HG03060 (cell line): Measurements from ENCODE around the gene PLEK2.
"Not testable (repeated sequence)": the region's sequence is repeated elsewhere in the genome, so short reads cannot be mapped to it uniquely, and the experiment has no call there.

ENCODE experiments used
- ATAC-seq: cut with Tn5 transposase; IDR thresholded peaks from one replicate; pipeline ENCODE4 v1.9.1; 2021; ENCODE audit warnings: low read depth, moderate number of reproducible peaks; ENCODE audit not compliant: unreplicated experiment

PLEK2 gene

GRCh38 chr14:67429510-67430205 is 17.7 kb upstream of the PLEK2 start:
- no peak for ATAC-seq

DNA sequence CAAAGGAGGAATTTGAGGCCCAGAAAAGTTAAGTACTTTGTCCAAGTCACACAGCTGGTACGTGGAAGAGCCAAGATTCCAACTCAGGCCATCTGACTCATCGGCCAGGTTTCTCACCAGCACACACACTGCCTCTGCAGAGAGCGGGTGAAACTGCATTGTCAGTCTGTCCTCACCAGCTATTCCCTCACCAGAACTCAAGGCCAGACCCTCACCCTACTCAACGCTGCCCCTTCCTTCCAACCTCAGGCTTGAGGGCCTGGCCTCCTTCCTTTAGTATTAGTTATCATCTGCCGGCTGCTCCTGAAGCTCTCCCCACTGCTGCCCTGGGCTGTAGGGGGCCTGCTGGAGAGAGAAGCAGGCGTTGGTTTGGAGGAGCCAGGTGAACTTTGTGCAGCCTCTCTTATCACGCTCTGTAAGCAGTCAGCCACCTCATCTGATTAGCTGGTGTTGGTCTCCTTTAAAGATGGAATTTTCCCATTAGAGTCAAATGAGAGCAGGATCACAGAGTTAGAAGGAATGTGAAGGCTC is 16.6 kb upstream of the PLEK2 start:
- no peak for ATAC-seq

- ATAC-seq: no peak
These were observed 15.1 kb upstream of the PLEK2 start for GRCh38 chr14:67426983-67427606.

DNA sequence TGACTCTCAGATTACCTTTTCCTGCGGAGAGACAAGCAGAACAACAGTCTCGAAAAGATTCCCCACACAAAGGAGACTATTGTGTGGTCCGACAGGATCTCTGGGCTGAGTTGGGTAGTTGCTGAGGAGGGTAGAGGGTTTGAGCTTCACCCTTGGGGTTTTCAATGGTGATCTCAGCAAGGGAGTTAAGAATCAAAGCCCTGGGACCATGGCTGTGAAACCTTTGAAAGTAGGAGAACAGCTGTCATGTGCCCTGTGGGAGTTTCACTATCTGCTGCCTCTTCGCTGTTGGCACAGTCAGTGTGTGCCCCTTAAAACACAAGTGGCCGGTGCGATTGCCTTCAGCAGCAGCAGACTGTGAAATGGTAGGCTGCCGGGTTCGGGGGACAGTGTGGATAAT is 14.2 kb upstream of the PLEK2 start:
- ATAC-seq: no peak

GRCh38 chr14:67425608-67426007 is 13.6 kb upstream of the PLEK2 start:
- ATAC-seq: no peak

DNA sequence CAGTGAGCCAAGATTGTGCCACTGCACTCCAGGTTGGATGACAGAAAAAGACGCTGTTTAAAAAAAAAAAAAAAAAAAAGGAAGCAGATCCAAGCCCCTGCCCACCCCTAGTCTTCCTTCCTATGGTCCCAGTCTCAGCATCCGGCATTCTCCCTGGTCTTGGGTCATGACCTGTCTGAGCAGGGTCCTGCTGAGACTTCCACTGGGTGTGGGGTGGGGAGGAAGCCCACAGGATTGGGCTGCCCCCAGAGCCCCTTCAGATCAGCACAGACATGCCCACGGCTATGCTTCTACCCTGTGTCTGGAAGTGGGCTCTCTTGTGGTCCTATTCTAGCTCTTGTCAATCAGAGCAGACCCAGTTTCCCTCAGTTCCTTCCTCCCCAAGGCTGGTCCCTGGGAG is 12.6 kb upstream of the PLEK2 start:
- ATAC-seq: no peak

GRCh38 chr14:67423424-67423823 is 11.5 kb upstream of the PLEK2 start:
- no peak for ATAC-seq

GRCh38 chr14:67421356-67422224 is 9.6 kb upstream of the PLEK2 start:
- ATAC-seq: no peak

DNA sequence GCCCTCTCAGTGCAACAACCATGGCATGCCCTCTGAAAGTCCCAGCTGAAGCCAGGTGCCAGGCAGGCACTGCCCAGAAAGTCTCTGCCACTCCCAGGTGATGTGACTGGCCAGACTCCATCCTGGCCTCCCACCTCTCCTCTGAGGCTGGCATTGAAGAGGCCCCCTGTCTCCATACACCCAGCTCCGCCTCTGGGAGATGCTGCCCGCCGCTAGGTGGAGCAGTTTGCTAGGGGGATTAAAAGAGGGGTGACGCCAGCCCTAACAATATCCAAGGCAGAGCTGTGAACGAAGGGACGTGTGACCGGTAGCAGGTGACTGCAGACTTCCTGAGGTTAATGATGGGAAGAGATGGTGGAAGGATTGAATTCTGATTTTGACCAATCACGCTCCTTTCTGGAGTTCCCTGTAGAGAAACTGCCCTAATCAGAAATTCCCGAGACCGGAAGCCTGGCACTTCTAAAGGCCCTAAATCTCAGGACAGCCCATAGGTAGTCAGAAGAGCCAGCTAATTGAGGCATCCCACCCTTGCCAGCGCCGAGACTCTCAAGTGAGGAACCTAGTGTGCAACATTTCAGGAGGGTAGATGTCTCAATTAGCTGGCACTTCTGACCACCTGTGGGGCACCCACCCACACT is 8.3 kb upstream of the PLEK2 start:
- no peak for ATAC-seq

DNA sequence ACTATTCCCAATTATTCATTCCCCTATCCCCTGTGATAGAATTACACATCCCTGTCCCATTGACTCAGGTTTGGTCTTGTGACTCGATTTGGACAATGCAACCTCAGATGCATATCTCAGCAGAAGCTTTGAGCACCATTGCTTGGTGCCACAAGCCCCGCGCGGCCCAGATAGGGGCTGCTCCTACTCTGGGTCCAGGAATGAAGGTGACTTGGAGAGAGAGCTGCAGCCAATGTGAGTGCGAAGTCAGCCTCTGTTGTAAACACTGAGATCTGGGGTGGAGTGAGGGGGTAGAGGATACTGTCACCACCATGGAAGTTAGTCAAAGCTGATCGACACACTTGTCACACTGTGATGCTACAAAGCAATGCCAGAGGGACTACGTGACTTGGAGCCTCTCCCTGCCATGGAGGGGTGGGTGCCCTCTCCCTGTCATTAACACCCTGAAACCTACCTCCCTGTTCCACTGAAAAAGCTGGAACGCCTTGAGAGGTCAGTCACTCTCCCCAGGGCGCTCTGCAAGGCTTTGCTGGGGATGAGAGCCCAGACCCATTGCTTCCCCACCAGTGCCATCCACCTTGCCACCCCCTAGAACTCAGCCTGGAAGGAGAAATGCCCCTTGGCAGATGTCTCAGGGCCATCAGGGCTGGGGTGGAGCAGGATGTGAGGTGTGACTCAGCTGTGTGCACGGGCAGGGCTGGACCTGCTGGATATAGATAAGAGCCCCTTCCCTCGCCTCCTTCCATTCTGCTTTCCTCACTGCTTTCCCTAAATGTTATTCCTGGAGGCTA is 6.6 kb upstream of the PLEK2 start:
- ATAC-seq: no peak

DNA sequence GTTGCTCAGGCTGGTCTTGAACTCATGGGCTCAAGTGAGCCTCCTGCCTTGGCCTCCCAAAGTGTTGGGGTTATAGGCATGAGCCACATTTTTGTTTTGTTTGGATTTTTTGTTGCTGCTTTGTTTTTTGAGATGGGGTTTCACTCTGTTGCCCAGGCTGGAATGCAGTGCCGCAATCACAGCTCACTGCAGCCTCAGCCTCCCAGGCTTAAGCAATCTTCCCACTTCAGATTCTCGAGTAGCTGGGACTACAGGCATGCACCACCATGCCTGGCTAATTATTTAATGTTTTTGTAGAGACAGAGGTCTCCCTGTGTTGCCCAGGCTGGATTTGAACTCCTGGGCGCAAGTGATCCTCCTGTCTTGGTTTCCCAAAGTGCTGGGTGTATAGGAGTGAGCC is 5.7 kb upstream of the PLEK2 start:
- ATAC-seq: no peak

DNA sequence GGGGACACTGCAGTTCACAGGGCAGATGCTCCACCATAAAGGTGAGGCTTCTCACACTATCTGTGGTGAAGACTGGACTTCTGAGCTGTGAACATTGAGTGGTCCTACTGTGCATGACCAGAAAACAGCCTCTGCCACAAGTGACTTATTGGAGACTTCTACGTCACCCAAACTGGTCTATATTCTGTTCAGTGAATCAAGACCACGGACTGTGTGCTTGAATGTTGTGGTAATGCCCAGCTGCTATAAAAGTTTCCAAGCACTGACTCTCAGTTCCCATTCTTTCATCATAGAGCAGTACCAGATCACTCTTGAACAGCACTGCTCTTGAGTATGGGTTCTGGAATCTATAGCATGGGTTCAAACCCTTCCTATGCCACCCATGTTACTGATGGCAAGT is 4.8 kb upstream of the PLEK2 start:
- no peak for ATAC-seq

GRCh38 chr14:67416085-67416484 is 4.1 kb upstream of the PLEK2 start:
- ATAC-seq: no peak

DNA sequence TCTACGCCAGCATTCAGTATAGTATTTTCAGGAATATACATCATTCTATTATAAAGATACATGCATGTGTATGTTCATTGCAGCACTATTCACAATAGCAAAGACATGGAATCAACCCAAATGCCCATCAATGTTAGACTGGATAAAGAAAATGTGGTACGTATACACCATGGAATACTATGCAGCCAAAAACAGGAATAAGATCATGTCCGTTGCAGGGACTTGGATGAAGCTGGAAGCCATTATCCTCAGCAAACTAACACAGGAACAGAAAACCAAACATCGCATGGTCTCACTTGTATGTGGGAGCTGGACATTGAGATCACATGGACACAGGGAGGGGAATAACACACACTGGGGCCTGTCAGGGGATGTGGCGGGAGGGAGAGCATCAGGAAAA is 3.6 kb upstream of the PLEK2 start:
- not testable (repeated sequence) for ATAC-seq

DNA sequence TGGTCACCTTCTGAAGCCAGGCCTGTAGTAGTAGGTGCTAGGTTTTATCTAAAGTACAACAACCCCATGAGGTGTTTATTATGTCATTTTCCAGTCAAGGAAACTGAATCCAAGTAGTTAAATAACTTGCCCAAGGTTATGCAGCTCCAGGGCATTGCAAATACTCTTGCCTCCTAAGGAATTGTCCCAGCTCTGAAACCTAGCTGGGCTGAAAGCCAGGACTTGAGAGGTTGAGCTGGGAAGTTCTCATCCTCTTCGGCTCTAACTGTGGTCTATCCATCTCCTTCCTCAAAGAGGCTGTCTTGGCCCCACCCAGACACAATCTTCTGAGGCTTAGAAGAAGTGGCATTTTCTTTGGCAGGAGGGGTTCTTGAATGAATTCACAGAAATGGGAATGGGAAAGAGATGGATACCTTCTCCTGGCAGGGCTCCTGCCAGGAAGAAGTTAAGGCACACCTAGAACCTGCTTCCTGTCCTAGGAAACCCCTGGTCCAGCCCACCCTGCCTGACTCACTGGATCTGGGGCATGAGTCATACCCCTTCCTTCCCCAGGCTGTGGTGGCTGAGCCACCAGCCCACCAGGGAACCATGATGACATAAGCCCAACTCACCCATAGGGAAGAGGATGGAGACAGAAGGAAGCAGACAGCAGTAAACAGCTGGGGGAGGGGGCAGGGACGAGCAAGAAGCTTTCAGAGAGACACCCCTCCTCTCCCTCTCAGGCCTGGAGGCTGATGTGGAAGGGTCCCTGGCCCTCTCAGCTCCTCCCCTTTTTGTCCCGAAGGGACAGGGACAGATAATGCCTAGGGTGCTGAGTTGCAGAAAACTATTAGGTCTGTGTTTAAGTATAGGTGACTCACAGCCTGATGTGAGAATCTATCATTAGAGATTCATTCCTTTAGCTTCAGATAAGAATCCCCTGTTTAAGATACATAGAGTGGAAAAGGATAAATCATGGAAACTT is 2.1 kb upstream of the PLEK2 start:
- ATAC-seq: no peak

DNA sequence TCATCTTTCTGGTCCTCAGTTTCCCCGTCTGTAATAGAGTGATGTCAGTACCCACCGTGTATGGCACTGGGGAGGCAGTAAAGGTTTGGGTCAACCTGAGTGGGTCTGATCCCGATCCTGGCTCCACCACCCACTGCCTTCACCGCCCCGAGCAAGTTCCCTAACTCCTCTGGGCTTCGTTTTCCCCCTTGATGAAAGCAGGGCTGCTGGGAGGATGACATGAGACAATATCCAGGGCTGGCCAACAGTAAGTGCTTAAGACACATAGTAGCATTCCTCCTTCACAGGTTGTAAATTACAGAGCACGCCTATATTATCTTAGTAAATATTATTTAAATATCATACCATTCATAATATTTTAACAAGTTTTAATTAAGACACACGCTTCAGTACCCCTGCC is 595 bp downstream of the PLEK2 start:
- no peak for ATAC-seq

DNA sequence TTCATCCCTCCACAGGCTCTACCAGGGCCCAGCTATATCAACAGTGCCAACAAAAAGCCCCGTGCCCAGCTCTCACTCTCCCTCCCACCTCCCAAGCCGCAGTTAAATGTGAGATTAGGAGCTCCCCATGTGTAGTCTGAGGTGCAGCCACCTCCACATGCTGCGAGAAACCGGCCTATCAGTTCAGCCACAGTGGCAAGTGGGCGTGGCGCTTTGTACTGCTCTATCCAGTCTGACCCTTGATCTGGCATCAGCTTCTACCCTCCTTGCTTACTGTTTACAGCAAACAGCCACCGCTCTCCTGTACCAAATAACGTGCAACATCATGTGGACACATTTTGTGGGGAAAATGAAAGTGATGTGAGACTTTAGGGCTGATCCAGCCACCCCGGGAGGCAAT is 1.7 kb downstream of the PLEK2 start:
- ATAC-seq: no peak

- no peak for ATAC-seq
These were observed 2.5 kb downstream of the PLEK2 start for GRCh38 chr14:67409461-67409860.
